Cardiac muscle cell (in vitro differentiated cells and primary cell): ENCODE measurements around the gene FERMT1. TPM values are rescaled to one million over a fixed set of nuclear protein-coding genes. Genes with fewer than 3 reads are reported as not detected.
"Not testable (repeated sequence)": the region's sequence is repeated elsewhere in the genome, so short reads cannot be mapped to it uniquely, and the experiment has no call there.

Experiments used
- DNase-seq, 2 donors: peaks; one replicate each; pipeline versions ENCODE4 v3.0.0 to v3.0.0-alpha.2; 2010 to 2017; ENCODE audit warnings: low read depth in 1 of 2, low spot score in 1 of 2
- H3K27ac ChIP-seq: fragments of 200-600 bp; sonication (generic); 2 replicates; pipeline ENCODE4 v1.5.1; 2016
- H3K27me3 ChIP-seq: fragments of 200-600 bp; sonication (generic); 2 replicates; pipeline ENCODE4 v1.6.0; 2016; ENCODE audit warnings: control low read depth
- H3K36me3 ChIP-seq: fragments of 200-600 bp; sonication (generic); 2 replicates; pipeline ENCODE4 v1.5.1; 2016; ENCODE audit warnings: control low read depth
- H3K4me1 ChIP-seq: fragments of 200-600 bp; sonication (generic); 2 replicates; pipeline ENCODE4 v1.8.1; 2017; ENCODE audit warnings: low read depth, mild to moderate bottlenecking, mixed run types
- H3K4me3 ChIP-seq: fragments of 200-600 bp; sonication (generic); 2 replicates; pipeline ENCODE4 v1.5.1; 2016; ENCODE audit warnings: mild to moderate bottlenecking
- H3K9me3 ChIP-seq: fragments of 200-600 bp; sonication (generic); 2 replicates; pipeline ENCODE4 v1.5.1; 2017; ENCODE audit warnings: low read depth, mild to moderate bottlenecking, control low read depth
- polyA plus RNA-seq: library from polyadenylated mRNA; unstranded; fragments of >200 nt; fragmentation: Nextera tagmentation; extraction: Ambion mirVana; gene quantifications from 2 replicates; pipeline ENCODE4 v1.2.1, GENCODE V29; 2016
- total RNA-seq: library from RNA; depleted of rRNA; stranded (reverse); fragments of >200 nt; gene quantifications from 2 replicates; pipeline ENCODE4 v1.2.3, GENCODE V29; 2016
- TF ChIP-seq, protein P1 (sequence below): IDR thresholded peaks from 2 replicates; pipeline ENCODE4 v1.5.1; 2012; ENCODE audit warnings: low read depth, mild to moderate bottlenecking, low read length

FERMT1 gene
- total and polyA plus RNA-seq, 2 experiments from 2014 or later: 9.3 to 9.6 TPM

DNA sequence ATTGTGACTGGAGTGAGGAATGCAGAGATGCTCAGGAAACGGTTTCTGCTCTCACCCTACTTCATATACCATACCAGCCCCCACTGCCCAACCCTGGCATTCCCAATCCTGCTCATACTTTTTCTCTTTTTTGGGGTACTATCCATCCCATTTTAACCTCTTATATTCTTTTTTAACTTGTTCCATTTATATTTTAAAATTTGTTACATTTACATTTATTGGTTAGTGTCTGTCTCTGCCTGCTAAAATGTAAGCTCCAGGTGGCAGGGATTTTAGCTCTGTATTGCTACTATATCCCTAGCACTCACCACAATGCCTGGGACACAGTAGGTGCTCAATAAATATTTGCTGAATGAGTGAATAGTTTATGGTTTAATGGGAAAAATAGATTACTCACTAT is 8.1 kb downstream of the FERMT1 start:
- DNase-seq: no peak
- H3K4me1 ChIP-seq: no peaks in the 10 kb centered on the region
- peaks cover 3% of the 10 kb centered on the region for H3K9me3 ChIP-seq
- H3K27me3 ChIP-seq: no peaks in the 10 kb centered on the region
- TF ChIP-seq, protein P1, sequence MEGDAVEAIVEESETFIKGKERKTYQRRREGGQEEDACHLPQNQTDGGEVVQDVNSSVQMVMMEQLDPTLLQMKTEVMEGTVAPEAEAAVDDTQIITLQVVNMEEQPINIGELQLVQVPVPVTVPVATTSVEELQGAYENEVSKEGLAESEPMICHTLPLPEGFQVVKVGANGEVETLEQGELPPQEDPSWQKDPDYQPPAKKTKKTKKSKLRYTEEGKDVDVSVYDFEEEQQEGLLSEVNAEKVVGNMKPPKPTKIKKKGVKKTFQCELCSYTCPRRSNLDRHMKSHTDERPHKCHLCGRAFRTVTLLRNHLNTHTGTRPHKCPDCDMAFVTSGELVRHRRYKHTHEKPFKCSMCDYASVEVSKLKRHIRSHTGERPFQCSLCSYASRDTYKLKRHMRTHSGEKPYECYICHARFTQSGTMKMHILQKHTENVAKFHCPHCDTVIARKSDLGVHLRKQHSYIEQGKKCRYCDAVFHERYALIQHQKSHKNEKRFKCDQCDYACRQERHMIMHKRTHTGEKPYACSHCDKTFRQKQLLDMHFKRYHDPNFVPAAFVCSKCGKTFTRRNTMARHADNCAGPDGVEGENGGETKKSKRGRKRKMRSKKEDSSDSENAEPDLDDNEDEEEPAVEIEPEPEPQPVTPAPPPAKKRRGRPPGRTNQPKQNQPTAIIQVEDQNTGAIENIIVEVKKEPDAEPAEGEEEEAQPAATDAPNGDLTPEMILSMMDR: no peak
- H3K36me3 ChIP-seq: peaks cover 33% of the 10 kb centered on the region
- no peak overlapping the region for H3K27ac ChIP-seq
- no peak overlapping the region for H3K4me3 ChIP-seq

DNA sequence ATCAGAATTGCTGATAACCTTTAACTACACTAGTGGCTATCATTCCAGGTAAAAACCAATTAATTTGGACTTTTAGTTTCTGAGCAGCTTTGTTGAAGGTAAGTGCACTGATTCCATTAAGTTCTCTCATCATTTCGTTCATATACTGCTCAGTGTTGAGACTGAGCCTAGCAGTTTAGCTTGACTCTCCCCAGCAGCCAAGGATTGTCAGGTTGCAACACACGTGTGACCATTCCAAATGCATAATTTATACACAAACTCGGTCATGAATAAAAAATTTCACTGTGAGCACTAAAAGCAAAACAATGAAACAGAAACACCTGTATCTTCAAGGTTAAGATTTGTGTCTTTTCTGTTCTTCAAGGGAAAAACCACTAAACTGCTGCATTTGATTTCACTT is 8.9 kb downstream of the FERMT1 start:
- H3K36me3 ChIP-seq: peaks cover 36% of the 10 kb centered on the region
- no peaks in the 10 kb centered on the region for H3K27me3 ChIP-seq
- no peak overlapping the region for H3K27ac ChIP-seq
- DNase-seq: no peak
- H3K4me3 ChIP-seq: no peak overlapping the region
- TF ChIP-seq, protein P1: no peak
- no peaks in the 10 kb centered on the region for H3K4me1 ChIP-seq
- peaks cover 3% of the 10 kb centered on the region for H3K9me3 ChIP-seq

DNA sequence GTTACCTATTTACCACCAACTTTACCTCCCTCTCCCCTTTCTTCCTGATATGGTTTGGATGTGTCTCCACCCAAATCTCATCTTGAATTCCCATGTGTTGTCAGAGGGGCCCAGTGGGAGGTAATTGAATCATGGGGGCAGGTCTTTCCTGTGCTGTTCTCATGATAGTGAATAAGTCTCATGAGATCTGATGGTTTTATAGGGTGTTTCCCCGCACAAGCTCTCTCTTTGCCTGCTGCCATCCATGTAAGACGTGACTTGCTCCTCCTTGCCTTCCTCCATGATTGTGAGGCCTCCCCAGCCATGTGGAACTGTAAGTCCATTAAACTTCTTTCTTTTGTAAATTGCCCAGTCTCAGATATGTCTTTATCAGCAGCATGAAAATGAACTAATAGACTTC is 9.9 kb downstream of the FERMT1 start:
- H3K27me3 ChIP-seq, H3K9me3 ChIP-seq, DNase-seq, H3K27ac ChIP-seq, H3K4me1 ChIP-seq, H3K4me3 ChIP-seq: not testable (repeated sequence)
- peaks cover 39% of the 10 kb centered on the region for H3K36me3 ChIP-seq

DNA sequence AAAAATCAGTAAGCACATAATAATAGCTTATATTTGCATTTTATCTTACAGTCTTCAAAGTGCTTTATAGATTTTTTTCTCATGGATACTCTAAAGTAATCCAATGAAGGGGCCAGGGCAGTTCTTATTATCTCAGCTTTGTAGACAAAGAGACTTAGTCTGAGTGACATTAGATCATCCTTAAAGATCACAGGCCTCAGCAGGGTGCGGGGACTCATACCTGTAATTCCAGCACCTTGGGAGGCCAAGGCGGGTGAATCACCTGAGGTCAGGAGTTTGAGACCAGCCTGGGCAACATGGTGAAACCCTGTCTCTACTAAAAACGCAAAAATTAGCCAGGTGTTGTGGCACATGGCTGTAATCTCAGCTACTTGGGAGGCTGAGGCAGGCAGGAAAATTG is 14.5 kb downstream of the FERMT1 start:
- Histone ChIP-seq H3K27ac (no peak overlapping the region), H3K36me3 (peaks cover 28% of the 10 kb centered on the region), H3K4me1 (no peaks in the 10 kb centered on the region), H3K27me3 (no peaks in the 10 kb centered on the region), H3K4me3 (no peak overlapping the region), H3K9me3 (no peaks in the 10 kb centered on the region)
- TF ChIP-seq, protein P1: no peak
- DNase-seq: no peak

DNA sequence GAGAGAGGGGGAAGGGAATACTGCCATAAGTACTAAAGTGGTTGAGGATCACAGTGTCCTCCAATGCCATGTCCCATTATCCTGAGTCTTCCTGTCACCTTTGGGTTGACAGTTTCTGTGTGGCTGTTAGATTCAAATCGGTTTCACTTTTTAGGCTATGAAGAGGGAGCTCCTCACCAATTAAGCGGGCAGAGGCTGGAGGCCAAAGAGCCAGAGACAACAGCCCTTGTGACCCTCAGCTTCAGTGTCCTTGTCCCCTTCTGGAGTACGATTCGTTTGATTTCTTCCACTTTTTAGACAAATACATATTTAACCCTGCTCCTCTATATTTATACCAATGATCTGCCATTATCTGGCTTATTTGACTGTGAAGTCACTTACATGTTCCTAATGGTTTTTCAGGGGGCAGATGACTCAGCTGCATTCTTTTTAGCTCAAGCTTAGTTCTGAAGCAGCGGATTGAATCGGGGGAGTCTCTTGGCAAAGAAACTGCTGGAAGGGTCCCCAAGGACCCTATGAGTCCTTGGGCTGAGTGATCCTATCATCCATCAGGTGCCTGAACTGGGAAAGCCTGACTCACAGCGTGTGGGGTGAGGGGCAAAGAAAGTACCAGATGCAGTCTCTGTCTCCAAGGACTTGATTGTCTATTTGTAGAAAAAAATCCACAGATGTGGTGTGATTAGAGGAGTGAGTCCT is 18.2 kb downstream of the FERMT1 start:
- peak in 1 of 2 donors; percentile 56 for DNase-seq
- Histone ChIP-seq H3K4me3 (no peak overlapping the region), H3K36me3 (peaks cover 22% of the 10 kb centered on the region), H3K27ac (no peak overlapping the region), H3K27me3 (no peaks in the 10 kb centered on the region), H3K4me1 (peaks cover 4% of the 10 kb centered on the region), H3K9me3 (no peaks in the 10 kb centered on the region)
- TF ChIP-seq, protein P1: no peak

DNA sequence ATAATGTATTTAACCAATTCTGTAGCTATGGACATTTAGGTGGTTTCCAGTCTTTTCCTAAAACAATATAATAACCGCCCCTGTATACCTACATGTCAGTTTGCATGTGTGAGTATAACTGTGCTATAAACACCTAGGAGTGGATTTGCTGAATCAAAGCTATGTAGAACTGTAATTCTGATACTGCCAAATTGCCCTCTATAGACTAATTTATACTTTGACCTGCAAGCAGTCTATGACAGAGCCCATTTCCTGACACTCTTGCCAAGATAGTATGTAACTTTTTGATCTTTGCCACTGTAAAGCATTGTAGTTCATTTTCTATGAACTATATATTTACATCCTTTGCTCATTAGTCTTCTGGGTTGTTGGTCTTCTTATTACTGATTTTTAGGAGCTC is 19.5 kb downstream of the FERMT1 start:
- H3K36me3 ChIP-seq: peaks cover 18% of the 10 kb centered on the region
- no peak overlapping the region for H3K27ac ChIP-seq
- no peak for DNase-seq
- TF ChIP-seq, protein P1: no peak
- H3K4me1 ChIP-seq: peaks cover 4% of the 10 kb centered on the region
- no peaks in the 10 kb centered on the region for H3K9me3 ChIP-seq
- H3K27me3 ChIP-seq: no peaks in the 10 kb centered on the region
- no peak overlapping the region for H3K4me3 ChIP-seq
